ENCODE measurements around the gene THSD4.

GRCh38 chr15:71392861-71393283 is 277.6 kb downstream of the THSD4 start:
- no peak for TF ChIP-seq CTCF (IDR thresholded peaks at IDR 0.05)
- TF ChIP-seq POLR2A (IDR thresholded peaks at IDR 0.05), result no peak

All from suprapubic skin (tissue), 3 donors.